ENCODE data around the gene TNFSF13B.

Gene TNFSF13B

DNA sequence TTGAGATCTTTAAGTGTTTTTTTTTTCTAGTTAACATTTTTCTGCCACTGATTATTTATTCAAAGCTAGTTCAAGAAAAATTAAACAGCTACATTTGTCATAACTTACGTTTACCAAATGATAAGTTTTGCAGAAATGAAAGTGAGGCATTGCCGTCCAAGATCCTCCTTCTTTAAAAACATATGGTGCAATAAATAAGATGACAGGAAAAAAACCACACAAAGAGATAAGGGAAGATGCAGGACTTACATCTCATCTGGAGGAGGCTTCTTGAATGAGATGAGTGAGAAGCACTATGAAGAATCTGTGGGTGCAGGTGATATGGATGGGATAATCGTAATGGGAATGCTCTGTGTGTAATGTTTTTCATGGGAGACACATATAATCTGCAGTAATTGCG is 12.4 kb downstream of the TNFSF13B start:
- TF ChIP-seq CTCF (IDR thresholded peaks at IDR 0.05; ENCODE audit: low read depth, low read length) = no peak
- H3K4me3 ChIP-seq (ENCODE audit: low read depth, low read length) = no peak overlapping the region

DNA sequence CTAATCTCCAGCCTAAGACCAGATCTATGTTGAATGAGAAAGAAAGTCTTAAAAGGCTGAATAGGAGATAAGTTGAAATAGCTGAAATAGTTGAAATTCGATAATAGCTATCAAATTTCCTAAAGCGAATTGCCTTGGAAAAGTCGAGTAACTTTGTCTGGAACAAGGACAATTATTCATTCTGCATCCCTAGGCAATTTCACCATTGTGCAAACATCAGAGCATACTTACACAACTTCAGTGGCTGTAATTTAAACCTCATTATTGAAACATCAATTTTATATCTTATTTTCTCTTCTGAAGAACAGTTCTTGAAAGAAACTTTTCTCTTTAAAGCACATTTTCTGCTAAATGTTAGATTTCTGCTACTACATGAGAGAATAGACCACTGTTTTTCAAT is 13.6 kb downstream of the TNFSF13B start:
- H3K4me3 ChIP-seq (ENCODE audit: low read depth, low read length) = no peak overlapping the region
- no peak for TF ChIP-seq CTCF (IDR thresholded peaks at IDR 0.05; ENCODE audit: low read depth, low read length)

GRCh38 chr13:108288741-108289140 is 19.2 kb downstream of the TNFSF13B start:
- TF ChIP-seq CTCF (IDR thresholded peaks at IDR 0.05; ENCODE audit: low read depth, low read length) = no peak
- H3K4me3 ChIP-seq (ENCODE audit: low read depth, low read length) = no peak overlapping the region

DNA sequence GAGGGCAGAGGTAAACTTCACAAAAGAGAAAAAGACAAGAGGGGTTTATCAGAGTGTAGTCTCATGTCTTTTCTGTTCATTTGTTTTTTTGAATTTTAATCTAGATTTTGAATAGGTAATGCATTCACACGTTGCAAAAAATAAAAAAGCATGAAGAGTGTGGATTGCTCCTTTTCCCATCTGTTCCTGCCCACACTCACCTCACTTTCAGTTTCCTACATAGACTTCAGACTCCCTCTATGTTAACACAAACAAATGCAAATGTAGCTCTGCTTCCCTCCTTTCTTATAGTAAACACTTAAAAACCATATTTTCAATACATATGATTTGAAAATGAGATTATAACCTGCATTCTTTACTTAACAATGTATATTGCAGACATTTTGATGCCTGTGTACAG is 20.3 kb downstream of the TNFSF13B start:
- no peak for TF ChIP-seq CTCF (IDR thresholded peaks at IDR 0.05; ENCODE audit: low read depth, low read length)
- no peak overlapping the region for H3K4me3 ChIP-seq (ENCODE audit: low read depth, low read length)

- TF ChIP-seq CTCF (IDR thresholded peaks at IDR 0.05; ENCODE audit: low read depth, low read length) = no peak
These were observed 27.6 kb downstream of the TNFSF13B start for GRCh38 chr13:108297114-108297513.

GRCh38 chr13:108302279-108302678 is 32.8 kb downstream of the TNFSF13B start:
- no peak for TF ChIP-seq CTCF (IDR thresholded peaks at IDR 0.05; ENCODE audit: low read depth, low read length)
- no peak overlapping the region for H3K4me3 ChIP-seq (ENCODE audit: low read depth, low read length)

More at GRCh38 chr13:108297114-108297513, 27.6 kb downstream of the TNFSF13B start:
- H3K4me3 ChIP-seq (ENCODE audit: low read depth, low read length) = no peak overlapping the region

- no peak overlapping the region for H3K4me3 ChIP-seq (ENCODE audit: low read depth, low read length)
- TF ChIP-seq CTCF (IDR thresholded peaks at IDR 0.05; ENCODE audit: low read depth, low read length) = no peak
These were observed 34.9 kb downstream of the TNFSF13B start for GRCh38 chr13:108304170-108305016.
